Ishikawa (cell line): ENCODE results near the gene KCNK2.

ENCODE experiments used
- CEBPB ChIP-seq: IDR thresholded peaks from 2 replicates; pipeline ENCODE4 v1.6.1; 2012
- CREB1 ChIP-seq: IDR thresholded peaks from 2 replicates; pipeline ENCODE4 v1.6.1; 2012; ENCODE audit warnings: low read depth
- EGR1 ChIP-seq: IDR thresholded peaks from 2 replicates; pipeline ENCODE4 v1.6.1; 2012
- EP300 ChIP-seq: IDR thresholded peaks from 2 replicates; pipeline ENCODE4 v1.6.1; 2012; ENCODE audit warnings: borderline replicate concordance
- FOXM1 ChIP-seq: IDR thresholded peaks from 2 replicates; pipeline ENCODE4 v1.6.1; 2012; ENCODE audit warnings: low read depth, borderline replicate concordance
- MAX ChIP-seq: IDR thresholded peaks from 2 replicates; pipeline ENCODE4 v1.6.1; 2012
- NFIC ChIP-seq: IDR thresholded peaks from 2 replicates; pipeline ENCODE4 v1.6.1; 2012
- RAD21 ChIP-seq: IDR thresholded peaks from 2 replicates; pipeline ENCODE4 v1.6.1; 2012; ENCODE audit warnings: low read depth
- REST ChIP-seq: IDR thresholded peaks from 2 replicates; pipeline ENCODE4 v1.6.1; 2012; ENCODE audit warnings: low read depth, mild to moderate bottlenecking
- TAF1 ChIP-seq: IDR thresholded peaks from 2 replicates; pipeline ENCODE4 v1.6.1; 2012; ENCODE audit warnings: low read depth, mild to moderate bottlenecking
- TCF12 ChIP-seq: IDR thresholded peaks from 2 replicates; pipeline ENCODE4 v1.6.1; 2012; ENCODE audit warnings: low read depth
- TEAD4 ChIP-seq: IDR thresholded peaks from 2 replicates; pipeline ENCODE4 v1.6.1; 2012
- USF1 ChIP-seq: IDR thresholded peaks from 2 replicates; pipeline ENCODE4 v1.6.1; 2012
- YY1 ChIP-seq: IDR thresholded peaks from 2 replicates; pipeline ENCODE4 v1.6.1; 2012; ENCODE audit warnings: low read depth
- ZBTB7A ChIP-seq: IDR thresholded peaks from 2 replicates; pipeline ENCODE4 v1.6.1; 2012; ENCODE audit warnings: low read depth

Gene KCNK2

GRCh38 chr1:215141460-215141859 lies 58.9 kb downstream of the KCNK2 start:
- TF ChIP-seq EGR1 = no peak
- TF ChIP-seq CEBPB = no peak

GRCh38 chr1:215143497-215143896 lies 61.0 kb downstream of the KCNK2 start:
- TF ChIP-seq CREB1 (no peak), TAF1 (no peak), ZBTB7A (no peak), TEAD4 (no peak), REST (no peak), NFIC (no peak), YY1 (no peak), TCF12 (no peak), USF1 (no peak), CEBPB (no peak), EP300 (no peak), RAD21 (no peak), EGR1 (no peak), FOXM1 (no peak), MAX (no peak)

- TF ChIP-seq MAX (no peak), RAD21 (peak; percentile 60), YY1 (no peak), TAF1 (no peak), ZBTB7A (no peak)
Measured at GRCh38 chr1:215146240-215146975, 63.9 kb downstream of the KCNK2 start.

GRCh38 chr1:215147024-215147423 lies 64.5 kb downstream of the KCNK2 start:
- TF ChIP-seq CREB1 (no peak), EGR1 (no peak), REST (no peak), MAX (no peak), FOXM1 (no peak), TAF1 (no peak), YY1 (no peak), USF1 (no peak), TEAD4 (no peak), CEBPB (no peak)

- TF ChIP-seq RAD21 (no peak), NFIC (no peak), ZBTB7A (no peak), FOXM1 (no peak), TCF12 (no peak), USF1 (no peak), CEBPB (no peak), CREB1 (no peak), YY1 (no peak), TAF1 (no peak), TEAD4 (no peak), MAX (no peak), EGR1 (no peak), EP300 (no peak)
Measured at GRCh38 chr1:215151841-215152549, 69.5 kb downstream of the KCNK2 start.
